Skeletal muscle satellite cell (primary cell): Measurements from ENCODE around the gene SPAG8. TPM values are rescaled to one million over a fixed set of nuclear protein-coding genes. Genes with fewer than 3 reads are reported as not detected.
A peak's percentile ranks its signal among the peaks of the same experiment; 100 is the strongest.

Source experiments
- H3K27me3 ChIP-seq: 2 replicates; pipeline ENCODE4 v1.7.0; 2013; ENCODE audit warnings: low read length; ENCODE audit not compliant: control insufficient read depth, insufficient read depth
- H3K36me3 ChIP-seq: 2 replicates; pipeline ENCODE4 v1.7.0; 2013; ENCODE audit warnings: mild to moderate bottlenecking, control low read depth, low read length; ENCODE audit not compliant: insufficient read depth
- H3K4me1 ChIP-seq: 2 replicates; pipeline ENCODE4 v1.7.0; 2013; ENCODE audit warnings: low read length; ENCODE audit not compliant: control insufficient read depth, insufficient read depth
- H3K4me2 ChIP-seq: 2 replicates; pipeline ENCODE4 v1.7.0; 2013; ENCODE audit warnings: mild to moderate bottlenecking, low read length
- H3K4me3 ChIP-seq: 2 replicates; pipeline ENCODE4 v1.7.0; 2013; ENCODE audit warnings: low read length
- H3K9ac ChIP-seq: 2 replicates; pipeline ENCODE4 v1.7.0; 2013; ENCODE audit warnings: mild to moderate bottlenecking, low read depth, low read length, moderate library complexity
- H3K9me3 ChIP-seq: replicated peaks from 2 replicates; pipeline ENCODE4 v1.7.0; 2013; ENCODE audit warnings: mild to moderate bottlenecking, control low read depth, low read length
- total RNA-seq: library from RNA; depleted of rRNA; stranded (reverse); fragments of >200 nt; gene quantifications from 2 replicates; pipeline ENCODE4 v1.2.3, GENCODE V29; 2012; rRNA removed

The SPAG8 gene
- 0.25 and 0.87 TPM in 2 replicates for total RNA-seq

GRCh38 chr9:35812025-35812602 is at the start of gene SPAG8:
Gene SPAG8 (minus strand): TSS chr9:35812262. CDS start chr9:35812147, 115 bp downstream.
- H3K9me3 ChIP-seq = no peaks in the 10 kb centered on the region
- H3K9ac ChIP-seq = peak within 1 kb of the TSS; percentile 63
- peak within 1 kb of the TSS; percentile 92 for H3K4me2 ChIP-seq
- no peaks in the 10 kb centered on the region for H3K27me3 ChIP-seq
- H3K4me3 ChIP-seq = peak within 1 kb of the TSS; percentile 74
- peaks cover 21% of the 10 kb centered on the region for H3K4me1 ChIP-seq
- H3K36me3 ChIP-seq = peaks cover 20% of the 10 kb centered on the region

DNA sequence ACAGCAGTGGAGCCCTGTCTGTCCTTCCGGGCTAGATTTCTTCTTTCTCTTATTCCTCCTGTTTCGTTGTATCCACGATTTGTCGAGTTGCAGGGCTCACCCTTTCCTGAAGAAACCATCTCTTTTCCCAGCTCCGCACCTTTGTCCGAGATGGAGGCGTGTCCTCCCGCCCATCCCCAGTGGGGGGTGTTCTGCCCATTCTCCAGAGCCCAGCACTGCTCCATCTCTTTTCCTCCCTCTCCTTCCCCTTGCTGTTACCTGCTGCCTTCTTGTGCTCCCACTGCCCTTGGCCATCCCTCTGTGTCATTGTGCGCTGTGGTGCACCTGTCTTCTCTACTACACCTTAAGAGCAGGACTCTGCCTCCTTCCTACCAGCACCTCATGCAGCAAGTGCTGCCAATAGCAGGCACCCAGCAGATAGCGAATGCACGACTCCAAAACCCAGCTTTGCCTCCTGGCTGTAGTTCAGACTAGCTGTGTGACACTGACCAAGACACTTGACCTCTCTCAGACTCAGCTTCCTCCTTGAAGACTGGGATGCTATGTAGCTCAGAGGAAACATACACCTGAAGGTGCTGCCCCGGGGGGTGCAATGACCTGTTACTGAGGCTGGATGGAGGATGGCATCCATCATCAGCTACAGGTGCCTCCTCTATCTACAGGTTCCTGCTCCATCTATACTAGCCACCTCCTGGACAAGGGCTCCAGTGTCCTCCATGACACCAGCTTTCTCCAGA is 49.3 kb upstream of the SPAG8 start:
- Histone ChIP-seq H3K9me3 (no peaks in the 10 kb centered on the region), H3K27me3 (peaks cover 52% of the 10 kb centered on the region), H3K4me3 (no peak overlapping the region), H3K9ac (no peak overlapping the region), H3K4me1 (no peaks in the 10 kb centered on the region), H3K36me3 (no peaks in the 10 kb centered on the region), H3K4me2 (no peak overlapping the region)

DNA sequence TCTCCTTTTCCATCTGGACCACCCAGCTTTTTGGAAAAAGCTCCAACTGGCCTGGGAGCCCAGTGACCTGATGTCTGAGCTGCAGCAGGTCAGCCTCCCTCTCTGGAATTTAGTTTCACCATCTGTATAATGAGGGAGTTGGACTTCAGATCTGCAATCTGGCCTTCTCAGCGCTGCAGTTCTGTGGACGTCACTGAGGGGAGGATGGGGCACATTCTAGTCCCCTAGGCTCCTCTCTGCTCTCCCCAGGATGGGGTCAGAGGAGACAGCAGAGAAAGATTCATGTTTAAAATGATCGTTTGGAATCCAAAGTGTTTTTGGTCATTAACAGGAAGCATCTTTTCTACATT is 47.9 kb upstream of the SPAG8 start:
- no peaks in the 10 kb centered on the region for H3K9me3 ChIP-seq
- no peak overlapping the region for H3K4me3 ChIP-seq
- no peak overlapping the region for H3K4me2 ChIP-seq
- peaks cover 58% of the 10 kb centered on the region for H3K27me3 ChIP-seq
- H3K4me1 ChIP-seq = no peaks in the 10 kb centered on the region
- no peak overlapping the region for H3K9ac ChIP-seq
- H3K36me3 ChIP-seq = no peaks in the 10 kb centered on the region

DNA sequence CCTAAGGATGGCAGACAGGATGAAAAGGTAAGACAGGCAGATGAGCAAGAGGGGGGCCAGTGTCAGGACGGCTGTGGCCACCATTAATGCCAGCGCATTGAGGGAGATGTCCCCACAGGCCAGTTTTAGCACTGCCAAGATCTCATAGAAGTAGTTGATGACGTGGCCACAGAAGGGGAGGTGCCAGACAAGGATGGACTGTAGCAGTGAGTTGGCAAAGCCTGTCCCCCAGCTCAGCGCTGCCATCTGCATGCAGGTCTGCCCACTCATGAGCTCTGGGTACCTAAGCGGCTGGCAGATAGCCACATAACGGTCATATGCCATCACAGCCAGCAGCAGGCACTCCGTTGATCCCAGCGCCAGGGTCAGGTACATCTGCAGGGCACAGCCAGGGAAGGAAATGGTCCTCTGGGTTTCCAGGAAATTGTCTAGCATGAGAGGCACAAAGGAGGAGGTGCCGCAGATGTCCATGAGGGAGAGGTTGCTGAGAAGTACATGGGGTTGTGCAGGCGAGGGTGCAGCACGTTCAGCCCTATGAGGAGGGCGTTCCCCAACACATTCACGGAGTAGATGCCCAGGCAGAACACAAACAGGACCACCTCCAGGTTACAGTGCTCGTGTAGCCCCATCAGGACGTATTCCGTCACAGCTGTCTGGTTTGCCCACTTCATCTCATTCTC is 47.4 kb upstream of the SPAG8 start:
- Histone ChIP-seq H3K4me2 (no peak overlapping the region), H3K4me1 (no peaks in the 10 kb centered on the region), H3K27me3 (peaks cover 57% of the 10 kb centered on the region), H3K36me3 (no peaks in the 10 kb centered on the region), H3K9ac (no peak overlapping the region), H3K4me3 (no peak overlapping the region), H3K9me3 (no peaks in the 10 kb centered on the region)

- peaks cover 47% of the 10 kb centered on the region for H3K27me3 ChIP-seq
- no peaks in the 10 kb centered on the region for H3K9me3 ChIP-seq
- no peaks in the 10 kb centered on the region for H3K36me3 ChIP-seq
- no peak overlapping the region for H3K4me3 ChIP-seq
- no peak overlapping the region for H3K9ac ChIP-seq
- H3K4me2 ChIP-seq = no peak overlapping the region
- no peaks in the 10 kb centered on the region for H3K4me1 ChIP-seq
Measured at GRCh38 chr9:35858458-35858857, 46.4 kb upstream of the SPAG8 start.

- H3K4me3 ChIP-seq = no peak overlapping the region
- H3K4me1 ChIP-seq = no peaks in the 10 kb centered on the region
- no peaks in the 10 kb centered on the region for H3K9me3 ChIP-seq
- H3K36me3 ChIP-seq = no peaks in the 10 kb centered on the region
- no peak overlapping the region for H3K9ac ChIP-seq
- H3K27me3 ChIP-seq = peaks cover 31% of the 10 kb centered on the region
- no peak overlapping the region for H3K4me2 ChIP-seq
Measured at GRCh38 chr9:35856882-35857281, 44.8 kb upstream of the SPAG8 start.

GRCh38 chr9:35856206-35856605 is 44.1 kb upstream of the SPAG8 start:
- no peaks in the 10 kb centered on the region for H3K4me1 ChIP-seq
- no peak overlapping the region for H3K4me3 ChIP-seq
- no peak overlapping the region for H3K9ac ChIP-seq
- H3K4me2 ChIP-seq = no peak overlapping the region
- peaks cover 25% of the 10 kb centered on the region for H3K27me3 ChIP-seq
- no peaks in the 10 kb centered on the region for H3K9me3 ChIP-seq
- no peaks in the 10 kb centered on the region for H3K36me3 ChIP-seq

- no peaks in the 10 kb centered on the region for H3K9me3 ChIP-seq
- peaks cover 6% of the 10 kb centered on the region for H3K27me3 ChIP-seq
- H3K4me2 ChIP-seq = no peak overlapping the region
- H3K36me3 ChIP-seq = no peaks in the 10 kb centered on the region
- H3K9ac ChIP-seq = no peak overlapping the region
- no peaks in the 10 kb centered on the region for H3K4me1 ChIP-seq
- no peak overlapping the region for H3K4me3 ChIP-seq
Measured at GRCh38 chr9:35854091-35854762, 42.2 kb upstream of the SPAG8 start.

- Histone ChIP-seq H3K4me2 (no peak overlapping the region), H3K36me3 (no peaks in the 10 kb centered on the region), H3K4me3 (no peak overlapping the region), H3K27me3 (peaks cover 6% of the 10 kb centered on the region), H3K9me3 (no peaks in the 10 kb centered on the region), H3K9ac (no peak overlapping the region), H3K4me1 (no peaks in the 10 kb centered on the region)
Measured at GRCh38 chr9:35852876-35853865, 41.1 kb upstream of the SPAG8 start.

DNA sequence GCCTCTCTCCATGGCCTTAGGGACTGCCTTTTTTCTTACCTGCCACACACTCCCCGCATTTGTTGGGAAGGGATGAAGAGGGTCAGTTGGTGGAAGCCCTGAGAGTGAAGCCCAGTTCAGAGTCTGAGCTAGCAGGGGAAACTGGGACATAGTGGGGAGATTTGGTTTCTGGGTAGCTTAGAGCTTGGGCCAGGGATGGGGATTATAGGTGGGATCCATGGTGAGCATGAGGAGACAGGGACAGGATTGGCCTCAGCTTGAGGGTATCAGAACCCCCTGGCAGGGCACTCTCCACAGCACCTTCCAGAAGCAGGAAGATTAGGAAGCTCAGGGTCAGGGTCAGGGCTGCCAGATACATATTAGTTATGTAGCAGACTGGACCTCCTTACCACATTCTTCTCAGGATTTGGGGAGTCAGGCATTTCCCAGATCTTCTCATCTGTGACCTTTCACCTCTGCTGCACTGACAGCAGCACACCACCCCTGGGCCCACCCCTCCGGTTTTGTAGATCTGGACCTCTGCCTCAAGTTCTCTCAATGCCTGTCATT is 40.3 kb upstream of the SPAG8 start:
- H3K4me1 ChIP-seq = peaks cover 8% of the 10 kb centered on the region
- H3K4me3 ChIP-seq = no peak overlapping the region
- no peak overlapping the region for H3K4me2 ChIP-seq
- no peaks in the 10 kb centered on the region for H3K36me3 ChIP-seq
- no peak overlapping the region for H3K9ac ChIP-seq
- H3K9me3 ChIP-seq = no peaks in the 10 kb centered on the region
- H3K27me3 ChIP-seq = peaks cover 6% of the 10 kb centered on the region
